Sigmoid colon (tissue), 4 donors: ENCODE results near the gene LYPD8.
"Not testable (repeated sequence)": the region's sequence is repeated elsewhere in the genome, so short reads cannot be mapped to it uniquely, and the experiment has no call there.

ENCODE experiments used
- EP300 ChIP-seq, 4 donors: sonication (generic); formaldehyde crosslinking; IDR thresholded peaks; one replicate each; pipeline ENCODE4 v1.6.1; 2017; ENCODE audit warnings: antibody characterized with exemption in 4 of 4
- TF ChIP-seq, protein P1 (sequence below), 4 experiments: fragments of 450-650 bp in 3 of 4; fragments of 200-600 bp in 1 of 4; IDR thresholded peaks; one replicate each; pipeline ENCODE4 v1.5.1; 2016 to 2019; ENCODE audit warnings: antibody characterized with exemption in 4 of 4, mild to moderate bottlenecking in 3 of 4, moderate library complexity in 2 of 4

DNA sequence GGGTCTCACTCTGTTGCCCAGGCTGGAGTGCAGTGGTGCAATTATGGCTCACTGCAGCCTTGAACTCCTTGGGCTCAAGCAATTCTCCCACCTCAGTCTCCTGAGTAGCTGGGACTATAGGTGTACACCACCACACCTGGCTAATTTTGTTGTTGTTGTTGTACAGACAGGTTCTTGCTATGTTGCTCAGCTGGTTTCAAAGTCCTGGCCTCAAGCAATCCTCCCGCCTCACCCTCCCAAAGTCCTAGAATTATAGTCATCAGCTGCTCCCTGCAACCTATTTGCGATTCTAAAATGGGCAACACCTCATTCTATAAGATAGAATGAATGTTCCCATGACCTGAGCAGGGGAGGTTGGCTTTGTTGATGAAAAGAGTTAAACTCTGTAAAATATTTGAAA, 33.8 kb upstream of the LYPD8 start:
- TF ChIP-seq, protein P1, sequence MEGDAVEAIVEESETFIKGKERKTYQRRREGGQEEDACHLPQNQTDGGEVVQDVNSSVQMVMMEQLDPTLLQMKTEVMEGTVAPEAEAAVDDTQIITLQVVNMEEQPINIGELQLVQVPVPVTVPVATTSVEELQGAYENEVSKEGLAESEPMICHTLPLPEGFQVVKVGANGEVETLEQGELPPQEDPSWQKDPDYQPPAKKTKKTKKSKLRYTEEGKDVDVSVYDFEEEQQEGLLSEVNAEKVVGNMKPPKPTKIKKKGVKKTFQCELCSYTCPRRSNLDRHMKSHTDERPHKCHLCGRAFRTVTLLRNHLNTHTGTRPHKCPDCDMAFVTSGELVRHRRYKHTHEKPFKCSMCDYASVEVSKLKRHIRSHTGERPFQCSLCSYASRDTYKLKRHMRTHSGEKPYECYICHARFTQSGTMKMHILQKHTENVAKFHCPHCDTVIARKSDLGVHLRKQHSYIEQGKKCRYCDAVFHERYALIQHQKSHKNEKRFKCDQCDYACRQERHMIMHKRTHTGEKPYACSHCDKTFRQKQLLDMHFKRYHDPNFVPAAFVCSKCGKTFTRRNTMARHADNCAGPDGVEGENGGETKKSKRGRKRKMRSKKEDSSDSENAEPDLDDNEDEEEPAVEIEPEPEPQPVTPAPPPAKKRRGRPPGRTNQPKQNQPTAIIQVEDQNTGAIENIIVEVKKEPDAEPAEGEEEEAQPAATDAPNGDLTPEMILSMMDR (IDR thresholded peaks at IDR 0.05): not testable (repeated sequence)
- TF ChIP-seq EP300 (IDR thresholded peaks at IDR 0.05): not testable (repeated sequence)
